ENCODE data around the gene OPRM1. TPM values are rescaled to one million over a fixed set of nuclear protein-coding genes. Genes with fewer than 3 reads are reported as not detected.
"Not testable (repeated sequence)": the region's sequence is repeated elsewhere in the genome, so short reads cannot be mapped to it uniquely, and the experiment has no call there.

The OPRM1 gene
- total RNA-seq, 4 donors from 2014 or later = not detected

DNA sequence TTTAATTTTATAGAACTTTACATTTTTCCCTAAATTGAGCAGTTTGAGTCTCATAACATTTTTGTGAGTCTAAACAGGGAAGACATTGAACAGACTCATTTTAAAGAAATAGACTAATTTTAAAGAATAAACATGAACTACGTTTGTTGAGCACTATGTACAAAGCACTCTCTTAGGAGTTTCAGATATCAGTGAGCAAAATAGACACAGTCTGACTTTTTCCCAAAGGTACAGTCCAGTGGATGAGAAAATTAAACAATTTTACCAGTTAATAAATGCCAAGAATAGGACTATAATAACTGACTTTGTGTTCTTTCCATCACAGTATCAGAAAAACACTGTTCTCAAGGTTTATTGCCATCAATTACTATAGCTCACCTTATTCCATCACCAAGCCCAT is 18.1 kb downstream of the OPRM1 start:
- DNase-seq (ENCODE audit: low spot score) (no peak), ATAC-seq (ENCODE audit: low FRiP score) (no peak)
- TF ChIP-seq, protein P1, sequence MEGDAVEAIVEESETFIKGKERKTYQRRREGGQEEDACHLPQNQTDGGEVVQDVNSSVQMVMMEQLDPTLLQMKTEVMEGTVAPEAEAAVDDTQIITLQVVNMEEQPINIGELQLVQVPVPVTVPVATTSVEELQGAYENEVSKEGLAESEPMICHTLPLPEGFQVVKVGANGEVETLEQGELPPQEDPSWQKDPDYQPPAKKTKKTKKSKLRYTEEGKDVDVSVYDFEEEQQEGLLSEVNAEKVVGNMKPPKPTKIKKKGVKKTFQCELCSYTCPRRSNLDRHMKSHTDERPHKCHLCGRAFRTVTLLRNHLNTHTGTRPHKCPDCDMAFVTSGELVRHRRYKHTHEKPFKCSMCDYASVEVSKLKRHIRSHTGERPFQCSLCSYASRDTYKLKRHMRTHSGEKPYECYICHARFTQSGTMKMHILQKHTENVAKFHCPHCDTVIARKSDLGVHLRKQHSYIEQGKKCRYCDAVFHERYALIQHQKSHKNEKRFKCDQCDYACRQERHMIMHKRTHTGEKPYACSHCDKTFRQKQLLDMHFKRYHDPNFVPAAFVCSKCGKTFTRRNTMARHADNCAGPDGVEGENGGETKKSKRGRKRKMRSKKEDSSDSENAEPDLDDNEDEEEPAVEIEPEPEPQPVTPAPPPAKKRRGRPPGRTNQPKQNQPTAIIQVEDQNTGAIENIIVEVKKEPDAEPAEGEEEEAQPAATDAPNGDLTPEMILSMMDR (IDR thresholded peaks at IDR 0.05) = no peak

DNA sequence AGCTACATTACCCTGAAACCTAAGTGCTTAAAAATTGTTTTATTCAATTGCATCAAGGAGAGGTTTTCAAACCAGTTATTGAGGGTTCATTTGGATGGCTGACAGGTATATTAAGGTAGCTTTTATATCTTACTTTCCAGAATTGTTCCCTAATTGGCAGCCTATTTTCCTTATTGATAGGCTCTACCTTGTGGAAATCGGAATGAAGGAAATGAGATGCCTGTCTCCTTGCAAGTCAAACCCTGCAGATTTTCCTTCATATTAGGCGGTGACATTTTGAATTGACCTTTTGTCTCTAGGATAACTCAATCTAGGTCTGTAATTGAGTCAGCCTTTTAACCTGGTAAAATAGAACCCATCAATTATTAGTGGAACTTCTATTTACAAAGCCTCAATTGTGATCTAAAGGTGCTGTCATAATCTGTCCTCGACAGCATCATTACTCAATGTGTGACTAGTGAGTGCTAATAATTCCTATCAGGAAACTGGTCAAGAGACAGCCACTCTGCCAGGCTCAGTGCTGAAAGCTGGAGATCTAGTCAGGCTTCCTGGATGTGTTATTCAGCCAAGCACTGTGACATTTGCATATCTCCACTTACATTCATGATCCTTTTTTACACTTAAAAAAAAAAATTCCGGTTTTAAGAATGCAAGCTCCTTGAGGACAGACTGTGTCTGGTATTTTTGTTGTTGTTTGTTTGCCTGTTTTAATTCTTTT is 20.1 kb downstream of the OPRM1 start:
- ATAC-seq (ENCODE audit: low FRiP score) (no peak), DNase-seq (ENCODE audit: low spot score) (no peak)
- TF ChIP-seq, protein P1 (IDR thresholded peaks at IDR 0.05) = no peak

DNA sequence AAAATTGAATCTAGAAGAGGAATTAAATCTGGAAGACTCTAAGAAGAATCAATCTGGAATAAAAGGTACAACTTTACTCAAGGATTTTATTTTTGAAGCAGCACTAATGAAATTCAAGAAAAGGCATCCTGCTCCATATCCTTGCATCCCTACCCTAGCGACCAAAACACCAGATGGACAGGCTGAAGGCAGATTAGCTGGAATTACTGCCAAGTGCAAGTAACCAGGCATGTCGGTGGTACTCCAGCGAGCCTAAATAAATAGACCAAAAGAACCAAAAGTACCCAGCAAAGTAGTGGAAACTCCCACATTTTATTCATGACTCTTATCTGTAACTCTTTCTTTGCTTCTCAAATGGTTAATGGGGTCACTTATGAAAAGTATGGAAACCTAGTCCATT is 21.0 kb downstream of the OPRM1 start:
- TF ChIP-seq, protein P1 (IDR thresholded peaks at IDR 0.05) = no peak
- ATAC-seq (ENCODE audit: low FRiP score) (no peak), DNase-seq (ENCODE audit: low spot score) (no peak)

DNA sequence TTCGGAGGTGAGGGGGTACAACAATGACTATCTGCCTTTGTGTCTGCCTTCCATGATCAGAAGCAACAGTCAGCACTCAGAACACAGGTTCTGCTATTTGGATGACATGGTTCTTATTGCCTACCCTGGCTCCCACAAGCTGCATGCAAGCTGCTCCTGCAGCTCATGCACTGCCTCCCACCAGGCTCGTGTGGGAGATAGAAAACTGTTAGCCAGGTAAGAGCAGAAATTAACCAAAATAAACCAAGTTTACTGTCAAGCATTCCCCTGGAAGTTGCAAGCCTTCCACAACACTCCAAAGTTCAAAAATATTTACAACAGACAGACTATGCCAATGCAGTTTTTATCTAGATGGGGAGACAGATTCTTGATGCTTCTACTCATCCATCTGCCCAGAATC is 31.0 kb downstream of the OPRM1 start:
- TF ChIP-seq, protein P1 (IDR thresholded peaks at IDR 0.05) = no peak
- ATAC-seq (ENCODE audit: low FRiP score) (no peak), DNase-seq (ENCODE audit: low spot score) (no peak)

DNA sequence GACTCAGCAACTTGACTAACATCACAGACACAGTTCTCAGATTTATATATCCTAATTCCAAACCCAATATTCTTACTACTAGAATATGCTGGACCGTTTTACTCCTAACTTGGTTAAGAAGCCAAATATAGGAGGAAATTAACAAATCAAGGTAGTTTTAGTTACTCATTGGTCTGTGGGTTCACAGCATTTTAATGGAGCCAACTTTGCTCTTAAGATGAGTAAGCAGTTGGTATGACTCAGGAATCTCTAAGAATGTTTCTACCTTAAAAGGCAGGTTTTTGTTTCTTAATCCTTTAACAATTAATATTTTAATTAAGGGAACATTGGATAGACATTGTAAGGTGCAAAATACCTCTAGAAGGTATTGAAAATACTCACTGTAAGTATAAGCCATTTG is 31.6 kb downstream of the OPRM1 start:
- ATAC-seq (ENCODE audit: low FRiP score) = no peak
- DNase-seq (ENCODE audit: low spot score) = no peak
- TF ChIP-seq, protein P1 (IDR thresholded peaks at IDR 0.05) = no peak

DNA sequence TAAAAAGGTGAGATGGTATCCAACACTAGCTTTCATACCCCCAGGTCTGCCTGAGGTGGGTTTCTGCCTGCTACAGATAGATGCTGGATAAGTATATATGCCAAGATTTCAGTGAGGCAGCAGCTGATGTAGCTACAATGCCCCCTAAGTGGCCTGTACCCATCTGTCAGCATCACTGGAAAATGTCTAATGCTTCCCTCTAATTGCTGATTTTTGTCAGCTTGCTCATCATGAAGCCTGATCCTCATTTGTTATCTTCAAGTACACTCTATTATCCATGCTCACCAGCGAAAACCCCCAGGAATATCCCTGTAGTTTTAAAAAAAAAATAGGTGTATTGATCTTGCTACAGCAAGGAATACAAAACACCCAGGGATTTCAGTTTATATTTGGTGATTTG is 32.2 kb downstream of the OPRM1 start:
- ATAC-seq (ENCODE audit: low FRiP score) = no peak
- TF ChIP-seq, protein P1 (IDR thresholded peaks at IDR 0.05) = no peak
- no peak for DNase-seq (ENCODE audit: low spot score)

DNA sequence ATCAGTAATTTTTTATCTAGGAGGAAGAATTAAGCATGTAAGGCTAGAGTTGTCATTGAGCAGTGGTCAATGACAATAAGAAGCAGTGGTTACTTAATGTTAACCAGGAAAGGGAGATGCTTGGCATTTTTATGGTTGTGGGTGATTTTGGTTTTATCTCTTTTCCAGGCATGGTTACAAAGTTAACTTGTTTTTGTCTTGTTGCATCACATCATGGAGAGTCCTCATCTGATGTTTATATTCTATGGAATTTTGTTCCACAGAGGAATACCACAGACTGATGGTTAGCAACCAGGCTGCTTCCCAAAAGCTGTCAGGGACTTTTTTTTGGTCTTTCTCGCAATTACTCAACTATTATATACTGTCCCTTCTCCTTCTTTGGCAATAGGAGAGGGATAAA is 32.7 kb downstream of the OPRM1 start:
- TF ChIP-seq, protein P1 (IDR thresholded peaks at IDR 0.05) = no peak
- ATAC-seq (ENCODE audit: low FRiP score) (no peak), DNase-seq (ENCODE audit: low spot score) (no peak)

DNA sequence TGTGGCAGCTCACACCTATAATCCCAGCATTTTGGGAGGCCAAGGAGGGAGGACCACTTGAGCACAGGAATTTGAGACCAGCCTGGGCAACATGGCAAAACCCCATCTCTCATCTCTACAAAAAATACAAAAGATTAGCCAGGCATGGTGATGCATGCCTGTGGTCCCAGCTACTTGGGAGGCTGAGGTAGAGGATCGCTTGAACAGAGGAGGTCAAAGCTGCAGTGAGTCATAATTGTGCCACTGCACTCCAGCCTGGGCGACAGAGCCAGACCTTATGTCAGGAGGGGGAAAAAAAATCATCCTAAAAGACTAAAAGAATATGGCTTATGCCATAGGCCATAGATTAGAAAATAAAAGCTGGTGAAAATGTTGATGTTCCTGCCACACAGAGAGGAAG is 39.6 kb downstream of the OPRM1 start:
- DNase-seq (ENCODE audit: low spot score); ATAC-seq (ENCODE audit: low FRiP score): not testable (repeated sequence)
